Testis (tissue), 2 donors: Measurements from ENCODE around the gene STXBP1.

ENCODE experiments used
- POLR2A ChIP-seq: fragments of 450-650 bp; IDR thresholded peaks from one replicate; pipeline ENCODE4 v1.6.1; 2017; ENCODE audit warnings: antibody characterized with exemption, mild to moderate bottlenecking, moderate library complexity
- TF ChIP-seq, protein P1 (sequence below), 3 experiments: fragments of 450-650 bp in 2 of 3; fragments of 200-600 bp in 1 of 3; sonication (generic) in 1 of 3; IDR thresholded peaks; one replicate each; pipeline ENCODE4 v1.5.1; 2016 to 2019; ENCODE audit warnings: antibody characterized with exemption in 3 of 3, mild to moderate bottlenecking in 2 of 3, moderate library complexity in 1 of 3

- TF ChIP-seq, protein P1, sequence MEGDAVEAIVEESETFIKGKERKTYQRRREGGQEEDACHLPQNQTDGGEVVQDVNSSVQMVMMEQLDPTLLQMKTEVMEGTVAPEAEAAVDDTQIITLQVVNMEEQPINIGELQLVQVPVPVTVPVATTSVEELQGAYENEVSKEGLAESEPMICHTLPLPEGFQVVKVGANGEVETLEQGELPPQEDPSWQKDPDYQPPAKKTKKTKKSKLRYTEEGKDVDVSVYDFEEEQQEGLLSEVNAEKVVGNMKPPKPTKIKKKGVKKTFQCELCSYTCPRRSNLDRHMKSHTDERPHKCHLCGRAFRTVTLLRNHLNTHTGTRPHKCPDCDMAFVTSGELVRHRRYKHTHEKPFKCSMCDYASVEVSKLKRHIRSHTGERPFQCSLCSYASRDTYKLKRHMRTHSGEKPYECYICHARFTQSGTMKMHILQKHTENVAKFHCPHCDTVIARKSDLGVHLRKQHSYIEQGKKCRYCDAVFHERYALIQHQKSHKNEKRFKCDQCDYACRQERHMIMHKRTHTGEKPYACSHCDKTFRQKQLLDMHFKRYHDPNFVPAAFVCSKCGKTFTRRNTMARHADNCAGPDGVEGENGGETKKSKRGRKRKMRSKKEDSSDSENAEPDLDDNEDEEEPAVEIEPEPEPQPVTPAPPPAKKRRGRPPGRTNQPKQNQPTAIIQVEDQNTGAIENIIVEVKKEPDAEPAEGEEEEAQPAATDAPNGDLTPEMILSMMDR (IDR thresholded peaks at IDR 0.05) = no peak
- no peak for TF ChIP-seq POLR2A
Observed at GRCh38 chr9:127700594-127701255, 88.6 kb downstream of the STXBP1 start.
